Transverse colon (tissue), 4 donors: ENCODE data around the gene PANX2. TPM values are rescaled to one million over a fixed set of nuclear protein-coding genes. Genes with fewer than 3 reads are reported as not detected.
A peak's percentile ranks its signal among the peaks of the same experiment; 100 is the strongest.
"Not testable (repeated sequence)": the region's sequence is repeated elsewhere in the genome, so short reads cannot be mapped to it uniquely, and the experiment has no call there.

Experiments
- DNase-seq: peaks from one replicate; pipeline ENCODE4 v3.0.0-alpha.2; 2019
- H3K27ac ChIP-seq, 4 donors: fragments of 200-600 bp; sonication (generic); 2 replicates each; pipeline ENCODE4 v1.5.1; 2016 to 2018; ENCODE audit warnings: inconsistent platforms in 4 of 4
- H3K27me3 ChIP-seq: fragments of 200-600 bp; sonication (generic); 2 replicates; pipeline ENCODE4 v1.5.1; 2017; ENCODE audit warnings: inconsistent platforms
- H3K36me3 ChIP-seq, 4 donors: fragments of 200-600 bp; sonication (generic); 2 replicates each; pipeline ENCODE4 v1.5.1; 2017 to 2019; ENCODE audit warnings: inconsistent platforms in 4 of 4
- H3K4me1 ChIP-seq, 4 donors: fragments of 200-600 bp; sonication (generic); 2 replicates each; pipeline ENCODE4 v1.5.1; 2017 to 2020; ENCODE audit warnings: inconsistent platforms in 4 of 4
- H3K4me3 ChIP-seq, 4 donors: fragments of 200-600 bp; sonication (generic); 1 replicate in 1 of 4; 2 replicates in 3 of 4; pipeline versions ENCODE4 v1.5.1 to v1.6.1; 2017 to 2019; ENCODE audit warnings: inconsistent platforms in 4 of 4
- H3K9me3 ChIP-seq, 2 donors: fragments of 200-600 bp; sonication (generic); 2 replicates each; pipeline ENCODE4 v1.5.1; 2017 to 2019; ENCODE audit warnings: inconsistent platforms in 2 of 2
- EP300 ChIP-seq: sonication (generic); formaldehyde crosslinking; IDR thresholded peaks from one replicate; pipeline ENCODE4 v1.6.1; 2017; ENCODE audit warnings: antibody characterized with exemption, low read depth
- POLR2A ChIP-seq: fragments of 450-650 bp; IDR thresholded peaks from one replicate; pipeline ENCODE4 v1.6.1; 2016; ENCODE audit warnings: antibody characterized with exemption, mild to moderate bottlenecking, moderate library complexity
- POLR2AphosphoS5 ChIP-seq, 3 donors: sonication (generic); formaldehyde crosslinking; IDR thresholded peaks; one replicate each; pipeline ENCODE4 v1.6.1; 2016; ENCODE audit warnings: antibody characterized with exemption in 3 of 3
- WGBS, 2 donors: methylation state at CpG; one replicate each; pipeline ENCODE4 v1.1.5; 2018; ENCODE audit warnings: low coverage in 1 of 2; 5-methylcytosine and 5-hydroxymethylcytosine counted together
- in situ Hi-C, 4 donors: fragments of 200-750 bp; cut with MboI; loops; one replicate each; pipeline versions ENCODE4 v1.15.0 to v1.15.1; 2017; ENCODE audit warnings: low sequenced_read_pairs in 3 of 4, low pct_ligation_motif_present in 1 of 4, low pct_unique_long_range_greater_than_20kb in 1 of 4
- intact Hi-C: fragments of 100-400 bp; cut with DNase I; formaldehyde crosslinking; loops from one replicate; pipeline ENCODE4 v1.15.1; 2023; ENCODE audit warnings: low total_unique reads
- total RNA-seq, 4 donors: library from RNA; depleted of rRNA; stranded (reverse); fragments of >200 nt; gene quantifications; one replicate each; pipeline ENCODE4 v1.1.0, GENCODE V29; 2016
- TF ChIP-seq, protein P1 (sequence below), 5 experiments: fragments of 200-600 bp in 3 of 5; fragments of 450-650 bp in 2 of 5; sonication (generic) in 3 of 5; IDR thresholded peaks; 1 replicate in 2 of 5; 2 replicates in 3 of 5; pipeline ENCODE4 v1.5.1; 2016 to 2017; ENCODE audit warnings: antibody characterized with exemption in 5 of 5, inconsistent platforms in 3 of 5, mild to moderate bottlenecking in 2 of 5, moderate library complexity in 1 of 5

The PANX2 gene
- total RNA-seq, 4 donors from 2014 or later: 0.32 TPM; not detected in 3

DNA sequence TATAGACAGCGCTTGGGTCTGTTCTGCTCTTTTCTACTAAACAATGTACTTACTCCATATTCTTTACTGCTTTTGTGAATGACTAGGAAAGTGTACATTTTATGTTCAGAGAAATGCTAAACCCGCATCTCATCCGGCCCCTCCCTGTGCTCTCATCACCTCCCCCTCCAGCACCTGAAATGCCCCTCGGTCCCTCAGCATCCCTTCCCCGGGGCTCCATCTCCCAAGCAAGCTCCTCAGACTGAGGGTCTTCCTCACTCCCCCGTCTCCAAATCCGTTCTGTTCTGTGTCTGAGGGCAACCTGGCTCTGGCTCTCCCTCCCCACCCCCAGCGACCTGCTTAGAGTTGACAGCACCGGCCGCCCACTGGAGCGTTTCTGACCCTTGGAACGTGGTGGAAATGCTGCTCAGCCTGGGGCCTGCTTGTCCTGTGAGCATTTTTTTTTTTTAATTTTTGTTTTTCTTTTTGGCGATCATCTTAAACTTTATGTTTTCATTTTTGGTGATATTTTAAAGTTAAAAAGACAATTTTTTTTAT, 31.7 kb downstream of the PANX2 start:
- no peak for DNase-seq

GRCh38 chr22:50203288-50203687, 32.8 kb downstream of the PANX2 start:
- in situ Hi-C loops: loop anchor here in 1 of 4 donors (10.0 kb wide), 1 partner anchor 58 kb away; no protein-coding TSS in a partner anchor
- no peak overlapping the region for H3K4me3 ChIP-seq
- H3K27me3 ChIP-seq: no peaks in the 10 kb centered on the region
- H3K4me1 ChIP-seq: peaks cover 16 to 28% (median 19%) of the 10 kb centered on the region in 4 donors
- H3K9me3 ChIP-seq: no peaks in the 10 kb centered on the region
- peaks cover 0 to 4% (median 0%) of the 10 kb centered on the region in 4 donors for H3K36me3 ChIP-seq
- intact Hi-C loops: no loop called here
- 90 to 93% methylated on average over 1 of the region's 1 CpG for whole genome bisulfite sequencing, 2 donors
- DNase-seq: no peak
- no peak overlapping the region for H3K27ac ChIP-seq
- TF ChIP-seq, protein P1, sequence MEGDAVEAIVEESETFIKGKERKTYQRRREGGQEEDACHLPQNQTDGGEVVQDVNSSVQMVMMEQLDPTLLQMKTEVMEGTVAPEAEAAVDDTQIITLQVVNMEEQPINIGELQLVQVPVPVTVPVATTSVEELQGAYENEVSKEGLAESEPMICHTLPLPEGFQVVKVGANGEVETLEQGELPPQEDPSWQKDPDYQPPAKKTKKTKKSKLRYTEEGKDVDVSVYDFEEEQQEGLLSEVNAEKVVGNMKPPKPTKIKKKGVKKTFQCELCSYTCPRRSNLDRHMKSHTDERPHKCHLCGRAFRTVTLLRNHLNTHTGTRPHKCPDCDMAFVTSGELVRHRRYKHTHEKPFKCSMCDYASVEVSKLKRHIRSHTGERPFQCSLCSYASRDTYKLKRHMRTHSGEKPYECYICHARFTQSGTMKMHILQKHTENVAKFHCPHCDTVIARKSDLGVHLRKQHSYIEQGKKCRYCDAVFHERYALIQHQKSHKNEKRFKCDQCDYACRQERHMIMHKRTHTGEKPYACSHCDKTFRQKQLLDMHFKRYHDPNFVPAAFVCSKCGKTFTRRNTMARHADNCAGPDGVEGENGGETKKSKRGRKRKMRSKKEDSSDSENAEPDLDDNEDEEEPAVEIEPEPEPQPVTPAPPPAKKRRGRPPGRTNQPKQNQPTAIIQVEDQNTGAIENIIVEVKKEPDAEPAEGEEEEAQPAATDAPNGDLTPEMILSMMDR (IDR thresholded peaks at IDR 0.05): no peak
- TF ChIP-seq POLR2A (no peak), EP300 (no peak), POLR2AphosphoS5 (IDR thresholded peaks at IDR 0.05) (no peak)

More for the DNA sequence above, 31.7 kb downstream of the PANX2 start:
- 68 to 77% methylated on average over 10 to 13 of the region's 13 CpGs for WGBS, 2 donors
- TF ChIP-seq, protein P1 (IDR thresholded peaks at IDR 0.05): no peak
- TF ChIP-seq POLR2AphosphoS5 (IDR thresholded peaks at IDR 0.05): no peak
- no peak for TF ChIP-seq EP300
- TF ChIP-seq POLR2A: no peak
- no peaks in the 10 kb centered on the region for H3K27me3 ChIP-seq
- in situ Hi-C loops (loop anchor here in 1 of 4 donors (10.0 kb wide), 1 partner anchor 57 kb away; no protein-coding TSS in a partner anchor), intact Hi-C loops (no loop called here)
- peak overlapping the region in 3 of 4 donors; percentile 83 to 95 (median 93) for H3K4me3 ChIP-seq
- peaks cover 16 to 28% (median 19%) of the 10 kb centered on the region in 4 donors for H3K4me1 ChIP-seq
- H3K36me3 ChIP-seq: peaks cover 0 to 1% (median 0%) of the 10 kb centered on the region in 4 donors
- no peak overlapping the region for H3K27ac ChIP-seq
- H3K9me3 ChIP-seq: no peaks in the 10 kb centered on the region

DNA sequence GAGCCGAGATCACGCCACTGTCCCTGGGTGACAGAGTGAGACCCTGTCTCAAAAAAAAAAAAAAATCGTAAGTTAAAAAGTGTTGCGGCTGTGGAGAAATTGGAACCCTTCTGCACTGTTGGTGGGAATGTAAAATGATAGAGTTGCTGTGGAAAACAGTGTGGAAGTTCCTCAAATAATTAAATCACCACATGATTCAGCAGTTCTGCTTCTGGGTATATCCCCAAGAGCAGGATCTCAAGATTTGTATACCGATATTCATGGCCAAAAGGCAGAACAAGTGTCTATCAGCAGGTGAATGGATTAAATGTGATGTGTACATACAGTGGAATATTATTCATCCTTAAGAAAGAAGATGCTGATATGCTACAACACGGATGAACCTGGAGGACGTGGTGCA, 34.0 kb downstream of the PANX2 start:
- H3K4me3 ChIP-seq: no peak overlapping the region
- H3K9me3 ChIP-seq: no peaks in the 10 kb centered on the region
- TF ChIP-seq EP300 (no peak), POLR2A (no peak), POLR2AphosphoS5 (IDR thresholded peaks at IDR 0.05) (no peak)
- TF ChIP-seq, protein P1 (IDR thresholded peaks at IDR 0.05): no peak
- H3K36me3 ChIP-seq: peaks cover 0 to 4% (median 0%) of the 10 kb centered on the region in 4 donors
- no peaks in the 10 kb centered on the region for H3K27me3 ChIP-seq
- no peak overlapping the region for H3K27ac ChIP-seq
- intact Hi-C loops: no loop called here
- 92 to 98% methylated on average over 5 to 7 of the region's 7 CpGs for WGBS, 2 donors
- in situ Hi-C loops: loop anchor here in 1 of 4 donors (10.0 kb wide), 1 partner anchor 60 kb away; no protein-coding TSS in a partner anchor
- peaks cover 15 to 26% (median 17%) of the 10 kb centered on the region in 4 donors for H3K4me1 ChIP-seq
- no peak for DNase-seq

DNA sequence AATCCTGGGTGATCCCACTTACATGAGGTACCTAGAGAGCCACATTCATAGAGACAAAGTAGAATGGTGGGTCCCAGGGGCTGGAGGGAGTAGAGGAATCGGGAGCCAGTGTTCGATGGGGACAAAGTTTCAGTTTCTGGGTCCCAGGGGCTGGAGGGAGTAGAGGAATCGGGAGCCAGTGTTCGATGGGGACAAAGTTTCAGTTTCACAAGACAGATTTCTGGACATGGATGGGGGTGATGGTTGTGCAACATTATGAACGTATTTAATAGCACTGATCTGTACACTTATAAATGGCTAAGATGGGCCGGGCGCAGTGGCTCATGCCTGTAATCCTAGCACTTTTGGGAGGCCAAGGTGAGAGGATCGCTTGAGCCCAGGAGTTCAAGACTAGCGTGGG, 34.5 kb downstream of the PANX2 start:
- 86 to 97% methylated on average over 7 to 9 of the region's 9 CpGs for WGBS, 2 donors
- H3K27ac ChIP-seq, intact Hi-C loops, DNase-seq, H3K9me3 ChIP-seq, H3K36me3 ChIP-seq, H3K4me3 ChIP-seq, H3K27me3 ChIP-seq: not testable (repeated sequence)
- peaks cover 12 to 22% (median 14%) of the 10 kb centered on the region in 4 donors for H3K4me1 ChIP-seq
- in situ Hi-C loops: loop anchor here in 1 of 4 donors (10.0 kb wide), 1 partner anchor 60 kb away; no protein-coding TSS in a partner anchor
